ENCODE results near the gene OR52B4. TPM values are rescaled to one million over a fixed set of nuclear protein-coding genes. Genes with fewer than 3 reads are reported as not detected.

Gene OR52B4
- total RNA-seq, 1 experiment from 2014 or later = not detected

GRCh38 chr11:4385978-4386740, 18.0 kb upstream of the OR52B4 start:
- DNase-seq = no peak
- no peak overlapping the region for H3K4me3 Mint-ChIP-seq (ENCODE audit: unreplicated experiment)
- no peaks in the 10 kb centered on the region for H3K4me1 ChIP-seq
- BruUV-seq (replicated peaks) = no TSS peak
- TF ChIP-seq, protein P1, sequence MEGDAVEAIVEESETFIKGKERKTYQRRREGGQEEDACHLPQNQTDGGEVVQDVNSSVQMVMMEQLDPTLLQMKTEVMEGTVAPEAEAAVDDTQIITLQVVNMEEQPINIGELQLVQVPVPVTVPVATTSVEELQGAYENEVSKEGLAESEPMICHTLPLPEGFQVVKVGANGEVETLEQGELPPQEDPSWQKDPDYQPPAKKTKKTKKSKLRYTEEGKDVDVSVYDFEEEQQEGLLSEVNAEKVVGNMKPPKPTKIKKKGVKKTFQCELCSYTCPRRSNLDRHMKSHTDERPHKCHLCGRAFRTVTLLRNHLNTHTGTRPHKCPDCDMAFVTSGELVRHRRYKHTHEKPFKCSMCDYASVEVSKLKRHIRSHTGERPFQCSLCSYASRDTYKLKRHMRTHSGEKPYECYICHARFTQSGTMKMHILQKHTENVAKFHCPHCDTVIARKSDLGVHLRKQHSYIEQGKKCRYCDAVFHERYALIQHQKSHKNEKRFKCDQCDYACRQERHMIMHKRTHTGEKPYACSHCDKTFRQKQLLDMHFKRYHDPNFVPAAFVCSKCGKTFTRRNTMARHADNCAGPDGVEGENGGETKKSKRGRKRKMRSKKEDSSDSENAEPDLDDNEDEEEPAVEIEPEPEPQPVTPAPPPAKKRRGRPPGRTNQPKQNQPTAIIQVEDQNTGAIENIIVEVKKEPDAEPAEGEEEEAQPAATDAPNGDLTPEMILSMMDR (IDR thresholded peaks at IDR 0.05; ENCODE audit: insufficient read depth in 1 of 2, low read depth in 1 of 2, low read length in 1 of 2, severe bottlenecking in 1 of 2, unreplicated experiment in 1 of 2) = no peak
- H3K36me3 Mint-ChIP-seq (ENCODE audit: insufficient read depth, unreplicated experiment) = no peaks in the 10 kb centered on the region
- H3K27me3 ChIP-seq (replicated peaks; ENCODE audit: control insufficient read depth, insufficient read depth, low read length) = no peaks in the 10 kb centered on the region
- no peak overlapping the region for H3K4me3 ChIP-seq (ENCODE audit: low read depth, low read length)
- intact Hi-C loops (cut with micrococcal nuclease; ENCODE audit: unreplicated experiment) = no loop called here
- H3K9me3 Mint-ChIP-seq (ENCODE audit: unreplicated experiment) = no peaks in the 10 kb centered on the region
- H3K4me1 Mint-ChIP-seq (ENCODE audit: low read depth, unreplicated experiment) = no peaks in the 10 kb centered on the region
- no peak overlapping the region for H3K27ac Mint-ChIP-seq (ENCODE audit: unreplicated experiment)
- POLR2A ChIA-PET = no interaction called here
- no peaks in the 10 kb centered on the region for H3K9me3 ChIP-seq
- CTCF ChIA-PET = no interaction called here
- H3K27me3 Mint-ChIP-seq (ENCODE audit: insufficient read depth, unreplicated experiment) = no peaks in the 10 kb centered on the region
- no peaks in the 10 kb centered on the region for H3K36me3 ChIP-seq (ENCODE audit: control insufficient read depth, insufficient read depth, low read length)

GRCh38 chr11:4381901-4382300, 13.7 kb upstream of the OR52B4 start:
- Histone ChIP-seq H3K27me3 (replicated peaks; ENCODE audit: control insufficient read depth, insufficient read depth, low read length) (no peaks in the 10 kb centered on the region), H3K36me3 (ENCODE audit: control insufficient read depth, insufficient read depth, low read length) (no peaks in the 10 kb centered on the region), H3K4me3 (ENCODE audit: low read depth, low read length) (no peak overlapping the region), H3K4me1 (no peaks in the 10 kb centered on the region), H3K9me3 (no peaks in the 10 kb centered on the region)
- ChIA-PET POLR2A (no interaction called here), CTCF (no interaction called here)
- H3K4me1 Mint-ChIP-seq (ENCODE audit: low read depth, unreplicated experiment) = no peaks in the 10 kb centered on the region
- TF ChIP-seq, protein P1 (IDR thresholded peaks at IDR 0.05; ENCODE audit: insufficient read depth in 1 of 2, low read depth in 1 of 2, low read length in 1 of 2, severe bottlenecking in 1 of 2, unreplicated experiment in 1 of 2) = no peak
- BruUV-seq (replicated peaks) = no TSS peak
- H3K36me3 Mint-ChIP-seq (ENCODE audit: insufficient read depth, unreplicated experiment) = no peaks in the 10 kb centered on the region
- intact Hi-C loops (cut with micrococcal nuclease; ENCODE audit: unreplicated experiment) = no loop called here
- no peak overlapping the region for H3K27ac Mint-ChIP-seq (ENCODE audit: unreplicated experiment)
- H3K4me3 Mint-ChIP-seq (ENCODE audit: unreplicated experiment) = no peak overlapping the region
- H3K27me3 Mint-ChIP-seq (ENCODE audit: insufficient read depth, unreplicated experiment) = no peaks in the 10 kb centered on the region
- no peak for DNase-seq
- H3K9me3 Mint-ChIP-seq (ENCODE audit: unreplicated experiment) = no peaks in the 10 kb centered on the region

DNA sequence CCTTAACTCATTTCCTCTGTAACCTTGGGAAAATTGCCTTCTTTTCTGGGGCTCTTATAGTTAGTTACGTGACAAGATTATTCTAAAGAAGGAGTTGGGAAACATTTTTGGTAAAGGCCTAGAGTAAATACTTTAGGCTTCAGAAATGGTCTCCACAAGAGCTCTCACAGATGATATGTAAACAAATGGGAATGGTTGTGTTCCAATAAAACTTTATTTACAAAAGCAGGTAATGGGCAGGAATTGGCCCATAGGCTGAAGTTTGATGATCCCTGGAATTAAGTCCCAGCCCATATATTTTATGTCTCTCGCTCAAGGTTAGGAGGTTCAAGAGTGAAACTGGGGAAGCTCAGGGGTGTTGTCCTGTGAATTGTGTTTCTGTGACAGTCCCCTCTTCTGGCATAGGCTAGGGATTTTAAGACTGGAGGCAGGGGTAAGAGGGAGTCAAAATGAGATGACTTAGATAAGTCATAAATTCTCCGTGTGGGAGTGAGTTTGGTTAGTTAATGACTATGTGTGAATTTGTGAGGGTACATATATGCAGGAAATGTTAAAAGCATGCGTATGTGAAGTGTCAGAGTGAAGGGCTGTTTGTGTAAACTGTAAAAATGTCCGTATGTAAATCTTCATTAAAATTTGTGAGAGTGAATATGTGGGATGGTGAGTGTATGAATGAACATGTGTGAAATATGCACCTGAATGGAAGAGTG, 7.4 kb upstream of the OR52B4 start:
- no peaks in the 10 kb centered on the region for H3K4me1 Mint-ChIP-seq (ENCODE audit: low read depth, unreplicated experiment)
- DNase-seq = no peak
- Histone ChIP-seq H3K9me3 (no peaks in the 10 kb centered on the region), H3K4me3 (ENCODE audit: low read depth, low read length) (no peak overlapping the region), H3K27me3 (replicated peaks; ENCODE audit: control insufficient read depth, insufficient read depth, low read length) (no peaks in the 10 kb centered on the region; the same call in 1 of the 2 replicates), H3K36me3 (ENCODE audit: control insufficient read depth, insufficient read depth, low read length) (no peaks in the 10 kb centered on the region), H3K4me1 (no peaks in the 10 kb centered on the region)
- BruUV-seq (replicated peaks) = no TSS peak
- ChIA-PET POLR2A (no interaction called here), CTCF (no interaction called here)
- no peak overlapping the region for H3K4me3 Mint-ChIP-seq (ENCODE audit: unreplicated experiment)
- H3K36me3 Mint-ChIP-seq (ENCODE audit: insufficient read depth, unreplicated experiment) = no peaks in the 10 kb centered on the region
- TF ChIP-seq, protein P1 (IDR thresholded peaks at IDR 0.05; ENCODE audit: insufficient read depth in 1 of 2, low read depth in 1 of 2, low read length in 1 of 2, severe bottlenecking in 1 of 2, unreplicated experiment in 1 of 2) = no peak
- H3K27ac Mint-ChIP-seq (ENCODE audit: unreplicated experiment) = no peak overlapping the region
- no peaks in the 10 kb centered on the region for H3K27me3 Mint-ChIP-seq (ENCODE audit: insufficient read depth, unreplicated experiment)
- intact Hi-C loops (cut with micrococcal nuclease; ENCODE audit: unreplicated experiment) = loop anchor here (2.0 kb wide), 1 partner anchor 17 kb away; the partner anchor contains the start of gene TRIM21
- H3K9me3 Mint-ChIP-seq (ENCODE audit: unreplicated experiment) = no peaks in the 10 kb centered on the region

All from Caco-2 (cell line).